Right lobe of liver (tissue), 6 donors: ENCODE data around the gene KCNMA1. TPM values are rescaled to one million over a fixed set of nuclear protein-coding genes. Genes with fewer than 3 reads are reported as not detected.

Source experiments
- ATAC-seq, 4 donors: fragments of 200-7000 bp; cut with Tn5 transposase; one replicate each; pipeline ENCODE4 v1.9.1; 2020; ENCODE audit warnings: mild to moderate bottlenecking in 4 of 4, moderate library complexity in 4 of 4
- DNase-seq, 3 donors: peaks; one replicate each; pipeline ENCODE4 v3.0.0-alpha.2; 2020
- H3K27ac ChIP-seq, 3 donors: fragments of 200-600 bp; one replicate each; pipeline ENCODE4 v1.8.0; 2022
- H3K27me3 ChIP-seq, 2 donors: fragments of 200-600 bp; one replicate each; pipeline ENCODE4 v1.8.0; 2022
- H3K36me3 ChIP-seq, 4 donors: fragments of 200-600 bp; sonication (generic) in 1 of 4; one replicate each; pipeline versions ENCODE4 v1.5.1 to v1.8.0; 2017 to 2022; ENCODE audit warnings: control low read depth in 1 of 4
- H3K4me1 ChIP-seq, 4 donors: fragments of 200-600 bp; sonication (generic) in 1 of 4; one replicate each; pipeline versions ENCODE4 v1.5.1 to v1.8.0; 2017 to 2022; ENCODE audit warnings: control low read depth in 1 of 4
- H3K4me3 ChIP-seq, 3 donors: fragments of 200-600 bp; one replicate each; pipeline ENCODE4 v1.8.0; 2022
- H3K9me3 ChIP-seq, 4 donors: fragments of 200-600 bp; sonication (generic) in 1 of 4; one replicate each; pipeline versions ENCODE4 v1.5.1 to v1.8.0; 2017 to 2022; ENCODE audit warnings: control low read depth in 1 of 4
- POLR2A ChIP-seq: fragments of 450-650 bp; IDR thresholded peaks from one replicate; pipeline ENCODE4 v1.6.1; 2017; ENCODE audit warnings: antibody characterized with exemption, mild to moderate bottlenecking
- WGBS: methylation state at CpG from one replicate; pipeline ENCODE4 v1.1.6; 2018; ENCODE audit warnings: low coverage, low lambda C conversion rate; ENCODE audit not compliant: insufficient coverage; ENCODE audit errors: missing lambda C conversion rate; 5-methylcytosine and 5-hydroxymethylcytosine counted together
- intact Hi-C, 2 donors: fragments of 100-400 bp; cut with DNase I; formaldehyde crosslinking; loops; one replicate each; pipeline versions ENCODE4 v1.11.2 to v1.14.1; 2022
- total RNA-seq, 6 experiments: library from RNA; depleted of rRNA in 2 of 6; stranded (reverse); fragments of >200 nt in 2 of 6; fragmentation: NEBNext Ultra II Directional in 3 of 6; extraction: Animal tissue kit (Norgen Biotek cat#: 25700) in 3 of 6; gene quantifications; one replicate each; pipeline versions ENCODE4 v1.1.0 to v1.2.4, GENCODE V29; 2016 to 2023
- TF ChIP-seq, protein P1 (sequence below), 4 donors: fragments of 200-600 bp in 3 of 4; fragments of 450-650 bp in 1 of 4; IDR thresholded peaks; one replicate each; pipeline versions ENCODE4 v1.5.1 to v1.8.0; 2016 to 2022; ENCODE audit warnings: antibody characterized with exemption in 4 of 4, mild to moderate bottlenecking in 2 of 4
- donor health status: DM: no; HTN: yes; CAD: no.
- donor health status: DM: no; HTN: no; CAD: no.
- donor health status: DM: no; HTN: no; CAD: no.
- donor health status: DM: no; HTN: yes; CAD: no.
- donor health status: DM: no; HTN: yes; CAD: no.

The KCNMA1 gene
- total RNA-seq, 6 experiments from 2014 or later = 5.7 to 48.0 (median 15.1) TPM

GRCh38 chr10:77116904-77117303 lies 520.7 kb downstream of the KCNMA1 start:
- no peaks in the 10 kb centered on the region for H3K9me3 ChIP-seq
- intact Hi-C loops = no loop called here
- no peak for TF ChIP-seq POLR2A
- TF ChIP-seq, protein P1, sequence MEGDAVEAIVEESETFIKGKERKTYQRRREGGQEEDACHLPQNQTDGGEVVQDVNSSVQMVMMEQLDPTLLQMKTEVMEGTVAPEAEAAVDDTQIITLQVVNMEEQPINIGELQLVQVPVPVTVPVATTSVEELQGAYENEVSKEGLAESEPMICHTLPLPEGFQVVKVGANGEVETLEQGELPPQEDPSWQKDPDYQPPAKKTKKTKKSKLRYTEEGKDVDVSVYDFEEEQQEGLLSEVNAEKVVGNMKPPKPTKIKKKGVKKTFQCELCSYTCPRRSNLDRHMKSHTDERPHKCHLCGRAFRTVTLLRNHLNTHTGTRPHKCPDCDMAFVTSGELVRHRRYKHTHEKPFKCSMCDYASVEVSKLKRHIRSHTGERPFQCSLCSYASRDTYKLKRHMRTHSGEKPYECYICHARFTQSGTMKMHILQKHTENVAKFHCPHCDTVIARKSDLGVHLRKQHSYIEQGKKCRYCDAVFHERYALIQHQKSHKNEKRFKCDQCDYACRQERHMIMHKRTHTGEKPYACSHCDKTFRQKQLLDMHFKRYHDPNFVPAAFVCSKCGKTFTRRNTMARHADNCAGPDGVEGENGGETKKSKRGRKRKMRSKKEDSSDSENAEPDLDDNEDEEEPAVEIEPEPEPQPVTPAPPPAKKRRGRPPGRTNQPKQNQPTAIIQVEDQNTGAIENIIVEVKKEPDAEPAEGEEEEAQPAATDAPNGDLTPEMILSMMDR (IDR thresholded peaks at IDR 0.05) = no peak
- no peak for ATAC-seq
- no peak overlapping the region for H3K27ac ChIP-seq
- H3K4me1 ChIP-seq = peaks cover 0 to 6% (median 0%) of the 10 kb centered on the region in 4 donors
- no peak overlapping the region for H3K4me3 ChIP-seq
- no peak for DNase-seq
- WGBS = 73% methylated on average over 2 of the region's 2 CpGs
- no peaks in the 10 kb centered on the region for H3K36me3 ChIP-seq
- no peaks in the 10 kb centered on the region for H3K27me3 ChIP-seq

DNA sequence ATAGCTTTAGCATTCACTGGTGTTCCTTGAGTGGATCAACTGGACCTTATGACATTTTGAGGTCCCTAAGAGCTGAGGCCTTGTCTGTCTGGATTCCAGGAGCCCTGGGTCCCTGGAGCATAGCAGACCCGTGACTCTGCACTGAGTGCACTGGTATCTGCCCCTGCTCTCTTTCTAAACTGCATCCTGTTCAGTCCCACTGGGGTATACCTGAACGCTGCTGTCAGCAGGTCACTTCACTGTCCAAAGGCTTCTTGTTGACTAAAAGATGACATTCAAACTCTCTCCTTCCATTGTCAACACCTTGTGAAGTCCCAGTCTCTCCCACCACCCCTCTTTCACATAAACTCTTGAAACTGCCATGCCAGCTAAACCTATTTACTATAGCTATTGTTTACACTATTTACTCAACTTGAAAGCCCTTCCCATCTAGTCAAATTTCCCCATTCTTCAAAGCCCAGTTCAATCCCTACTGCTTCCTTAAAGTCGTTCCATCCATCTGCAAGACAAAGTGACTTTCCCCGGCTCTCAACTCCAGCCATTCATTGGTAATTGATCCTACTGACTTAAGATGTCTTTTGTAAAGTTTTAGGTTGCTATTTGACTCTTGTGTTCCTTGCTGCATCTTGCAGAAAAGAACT lies 523.3 kb downstream of the KCNMA1 start:
- no peaks in the 10 kb centered on the region for H3K9me3 ChIP-seq
- H3K27me3 ChIP-seq = no peaks in the 10 kb centered on the region
- ATAC-seq (no peak), DNase-seq (no peak)
- no peak overlapping the region for H3K4me3 ChIP-seq
- 65% methylated on average over 3 of the region's 4 CpGs for WGBS
- no peak for TF ChIP-seq POLR2A
- TF ChIP-seq, protein P1 (IDR thresholded peaks at IDR 0.05) = no peak
- H3K27ac ChIP-seq = no peak overlapping the region
- no peaks in the 10 kb centered on the region for H3K36me3 ChIP-seq
- H3K4me1 ChIP-seq = peaks cover 0 to 11% (median 0%) of the 10 kb centered on the region in 4 donors
- intact Hi-C loops = no loop called here

DNA sequence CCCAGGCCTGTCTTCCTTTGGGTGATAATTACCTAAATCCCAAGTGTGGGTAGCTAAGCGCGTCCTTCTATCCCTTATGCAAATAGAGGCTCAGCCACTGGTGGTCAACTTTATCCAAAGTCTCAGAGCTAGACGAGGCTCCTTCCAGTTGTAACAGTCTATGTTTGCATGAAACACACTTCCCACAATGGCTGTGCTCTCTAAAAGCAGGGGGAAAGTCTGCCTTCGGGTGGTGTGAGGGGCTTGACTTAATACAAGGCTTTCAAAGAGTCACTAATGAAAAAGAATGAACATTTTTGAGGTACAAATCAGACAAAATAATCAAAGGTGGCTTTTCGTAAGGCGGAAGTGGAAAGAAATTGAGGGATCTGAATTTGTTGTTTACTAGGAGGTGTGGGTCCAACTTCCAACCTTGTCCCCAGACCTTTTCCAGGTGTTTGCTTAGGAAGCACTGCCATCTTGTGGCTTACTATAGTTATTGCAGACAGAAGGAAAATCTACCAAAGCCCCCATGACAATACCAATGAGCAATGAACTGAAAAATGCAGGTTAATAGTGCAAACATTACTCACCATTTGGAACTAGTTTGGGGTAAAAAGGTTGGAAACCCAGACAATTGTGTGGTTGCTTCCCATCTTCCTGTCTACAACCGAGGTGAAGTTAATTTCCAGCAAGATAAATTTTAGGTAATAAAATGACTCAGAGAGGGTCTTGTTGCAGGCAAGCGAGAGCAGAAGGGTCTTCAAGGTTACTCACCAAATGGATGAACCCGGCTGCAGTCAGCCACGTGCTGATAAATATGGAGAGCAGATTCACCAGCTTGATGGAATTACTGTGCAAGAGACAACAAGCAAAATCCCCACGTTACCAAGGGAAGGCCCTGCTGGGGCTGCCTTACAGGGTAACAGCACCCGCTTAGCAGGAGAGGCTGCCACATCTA lies 525.7 kb downstream of the KCNMA1 start:
- Histone ChIP-seq H3K27ac (peak overlapping the region in 1 of 3 donors; percentile 27), H3K9me3 (no peaks in the 10 kb centered on the region), H3K4me3 (no peak overlapping the region), H3K36me3 (no peaks in the 10 kb centered on the region), H3K27me3 (no peaks in the 10 kb centered on the region), H3K4me1 (peaks cover 0 to 11% (median 0%) of the 10 kb centered on the region in 4 donors)
- intact Hi-C loops = no loop called here
- peak; percentile 89 to 99 (median 94) for ATAC-seq
- TF ChIP-seq, protein P1 (IDR thresholded peaks at IDR 0.05) = peak; percentile 80 to 96 (median 86)
- no peak for TF ChIP-seq POLR2A
- 33% methylated on average over 8 of the region's 12 CpGs for WGBS
- no peak for DNase-seq

GRCh38 chr10:77110757-77111156 lies 526.9 kb downstream of the KCNMA1 start:
- Histone ChIP-seq H3K36me3 (no peaks in the 10 kb centered on the region), H3K27ac (no peak overlapping the region), H3K4me1 (peaks cover 0 to 11% (median 0%) of the 10 kb centered on the region in 4 donors), H3K4me3 (no peak overlapping the region), H3K9me3 (no peaks in the 10 kb centered on the region), H3K27me3 (no peaks in the 10 kb centered on the region)
- intact Hi-C loops = no loop called here
- DNase-seq (no peak), ATAC-seq (no peak)
- WGBS = 55% methylated on average over 2 of the region's 4 CpGs
- TF ChIP-seq, protein P1 (IDR thresholded peaks at IDR 0.05) = no peak
- no peak for TF ChIP-seq POLR2A
